OCI-LY1 (cell line): ENCODE measurements around the gene PGAP1.

Experiments
- EZH2 ChIP-seq: fragments of 200-600 bp; sonication (generic), shearing (Covaris generic); IDR thresholded peaks from 2 replicates; pipeline ENCODE4 v1.8.0; 2017; ENCODE audit warnings: borderline replicate concordance, mixed run types, mild to moderate bottlenecking, antibody characterized with exemption, low read length, moderate library complexity, mixed read lengths
- TF ChIP-seq, protein P1 (sequence below): fragments of 200-600 bp; sonication (generic), shearing (Covaris generic); IDR thresholded peaks from 2 replicates; pipeline ENCODE4 v1.5.1; 2017; ENCODE audit warnings: mild to moderate bottlenecking, antibody characterized with exemption, low read length, moderate library complexity, mixed read lengths

GRCh38 chr2:196931555-196931954, 5.0 kb upstream of the PGAP1 start:
- TF ChIP-seq, protein P1, sequence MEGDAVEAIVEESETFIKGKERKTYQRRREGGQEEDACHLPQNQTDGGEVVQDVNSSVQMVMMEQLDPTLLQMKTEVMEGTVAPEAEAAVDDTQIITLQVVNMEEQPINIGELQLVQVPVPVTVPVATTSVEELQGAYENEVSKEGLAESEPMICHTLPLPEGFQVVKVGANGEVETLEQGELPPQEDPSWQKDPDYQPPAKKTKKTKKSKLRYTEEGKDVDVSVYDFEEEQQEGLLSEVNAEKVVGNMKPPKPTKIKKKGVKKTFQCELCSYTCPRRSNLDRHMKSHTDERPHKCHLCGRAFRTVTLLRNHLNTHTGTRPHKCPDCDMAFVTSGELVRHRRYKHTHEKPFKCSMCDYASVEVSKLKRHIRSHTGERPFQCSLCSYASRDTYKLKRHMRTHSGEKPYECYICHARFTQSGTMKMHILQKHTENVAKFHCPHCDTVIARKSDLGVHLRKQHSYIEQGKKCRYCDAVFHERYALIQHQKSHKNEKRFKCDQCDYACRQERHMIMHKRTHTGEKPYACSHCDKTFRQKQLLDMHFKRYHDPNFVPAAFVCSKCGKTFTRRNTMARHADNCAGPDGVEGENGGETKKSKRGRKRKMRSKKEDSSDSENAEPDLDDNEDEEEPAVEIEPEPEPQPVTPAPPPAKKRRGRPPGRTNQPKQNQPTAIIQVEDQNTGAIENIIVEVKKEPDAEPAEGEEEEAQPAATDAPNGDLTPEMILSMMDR: no peak
- TF ChIP-seq EZH2: no peak
